Ectodermal cell (in vitro differentiated cells): Measurements from ENCODE around the gene BRF1.
A peak's percentile ranks its signal among the peaks of the same experiment; 100 is the strongest.

Experiments used
- H3K27ac ChIP-seq: 2 replicates; pipeline ENCODE4 v1.7.0; 2013; ENCODE audit warnings: mild to moderate bottlenecking, low read depth, low read length; ENCODE audit not compliant: insufficient read depth, poor library complexity, severe bottlenecking
- H3K27me3 ChIP-seq: 2 replicates; pipeline ENCODE4 v1.7.0; 2013; ENCODE audit warnings: mild to moderate bottlenecking, low read length; ENCODE audit not compliant: insufficient read depth, control insufficient read depth, poor library complexity, severe bottlenecking
- H3K36me3 ChIP-seq: one replicate; pipeline ENCODE4 v1.7.0; 2013; ENCODE audit warnings: low read length; ENCODE audit not compliant: control insufficient read depth, insufficient read depth
- H3K4me1 ChIP-seq: one replicate; pipeline ENCODE4 v1.7.0; 2013; ENCODE audit warnings: low read length; ENCODE audit not compliant: control insufficient read depth, insufficient read depth
- H3K4me3 ChIP-seq: 2 replicates; pipeline ENCODE4 v1.7.0; 2013; ENCODE audit warnings: low read depth, low read length, control low read depth; ENCODE audit not compliant: insufficient read depth
- H3K9me3 ChIP-seq: 2 replicates; pipeline ENCODE4 v1.7.0; 2013; ENCODE audit warnings: mild to moderate bottlenecking, low read length, moderate library complexity; ENCODE audit not compliant: control insufficient read depth
- WGBS, 2 experiments: methylation state at CpG; one replicate each; pipeline ENCODE4 v1.1.7; 2013; ENCODE audit warnings: missing lambda C conversion rate in 2 of 2; 5-methylcytosine and 5-hydroxymethylcytosine counted together

BRF1 gene

DNA sequence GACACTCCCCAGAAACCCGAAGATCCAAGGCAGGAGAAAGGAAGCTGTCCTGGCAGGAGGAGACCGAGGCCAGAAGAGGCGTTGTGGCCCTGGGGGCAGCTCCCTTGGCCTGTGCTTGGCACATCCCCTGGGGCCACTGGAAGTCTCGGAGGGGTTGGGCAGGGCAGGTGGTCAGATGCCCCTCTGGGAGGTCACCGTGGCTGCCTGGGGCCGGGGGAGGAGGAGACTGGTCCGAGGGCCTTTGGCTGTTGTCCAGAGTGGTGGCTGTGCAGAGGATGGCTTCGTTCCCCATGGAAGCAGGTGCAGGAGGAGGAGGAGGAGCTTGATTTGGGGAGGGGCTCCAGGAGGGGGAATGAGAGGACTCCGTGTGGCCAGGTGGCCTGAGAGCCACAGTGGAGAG is 116.3 kb downstream of the BRF1 start:
- WGBS, 2 experiments: 74 to 78% methylated on average over 9 of the region's 9 CpGs
- no peaks in the 10 kb centered on the region for H3K4me1 ChIP-seq
- H3K4me3 ChIP-seq: no peak overlapping the region
- no peak overlapping the region for H3K27ac ChIP-seq
- H3K27me3 ChIP-seq: peaks cover 30% of the 10 kb centered on the region
- H3K9me3 ChIP-seq: no peaks in the 10 kb centered on the region
- no peaks in the 10 kb centered on the region for H3K36me3 ChIP-seq

DNA sequence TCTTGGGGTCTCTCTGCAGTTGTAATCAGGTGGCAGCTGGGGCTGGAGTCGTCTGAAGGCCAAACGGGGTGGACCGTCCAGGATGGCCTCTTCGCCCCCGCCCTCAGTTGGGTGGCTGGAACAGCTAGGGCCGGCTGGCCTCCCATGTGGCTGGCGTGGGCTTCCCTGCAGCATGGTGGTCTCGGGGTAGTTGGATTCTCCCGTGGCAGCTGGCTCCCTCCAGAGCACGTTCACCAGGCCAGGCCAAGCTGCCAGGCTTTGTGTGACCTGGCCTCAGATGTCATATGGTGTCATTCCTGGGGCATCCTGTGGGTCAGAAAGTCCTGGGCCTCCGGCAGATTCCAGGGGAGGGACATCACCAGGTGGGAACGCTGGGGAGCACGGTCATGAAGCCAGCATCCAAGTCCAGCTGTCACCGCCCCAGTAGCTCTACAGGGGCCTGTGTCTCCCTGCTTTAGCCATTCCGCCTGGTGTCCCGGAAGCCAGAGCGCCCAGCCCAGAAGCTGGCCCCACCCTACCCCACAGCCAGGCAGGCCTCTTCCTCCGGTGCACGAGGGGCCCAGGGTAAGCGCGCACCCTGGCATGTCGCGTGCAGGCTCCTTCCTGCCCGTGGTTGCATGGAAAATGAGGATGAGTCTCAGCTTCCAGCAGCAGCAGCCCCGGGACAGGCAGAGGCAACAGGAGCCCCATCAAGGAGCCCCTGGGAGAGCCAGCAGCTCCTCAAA is 118.3 kb downstream of the BRF1 start:
- WGBS, 2 experiments: 89 to 91% methylated on average over 25 of the region's 25 CpGs
- no peaks in the 10 kb centered on the region for H3K9me3 ChIP-seq
- no peak overlapping the region for H3K27ac ChIP-seq
- H3K4me1 ChIP-seq: no peaks in the 10 kb centered on the region
- H3K36me3 ChIP-seq: no peaks in the 10 kb centered on the region
- H3K4me3 ChIP-seq: no peak overlapping the region
- peaks cover 30% of the 10 kb centered on the region for H3K27me3 ChIP-seq

DNA sequence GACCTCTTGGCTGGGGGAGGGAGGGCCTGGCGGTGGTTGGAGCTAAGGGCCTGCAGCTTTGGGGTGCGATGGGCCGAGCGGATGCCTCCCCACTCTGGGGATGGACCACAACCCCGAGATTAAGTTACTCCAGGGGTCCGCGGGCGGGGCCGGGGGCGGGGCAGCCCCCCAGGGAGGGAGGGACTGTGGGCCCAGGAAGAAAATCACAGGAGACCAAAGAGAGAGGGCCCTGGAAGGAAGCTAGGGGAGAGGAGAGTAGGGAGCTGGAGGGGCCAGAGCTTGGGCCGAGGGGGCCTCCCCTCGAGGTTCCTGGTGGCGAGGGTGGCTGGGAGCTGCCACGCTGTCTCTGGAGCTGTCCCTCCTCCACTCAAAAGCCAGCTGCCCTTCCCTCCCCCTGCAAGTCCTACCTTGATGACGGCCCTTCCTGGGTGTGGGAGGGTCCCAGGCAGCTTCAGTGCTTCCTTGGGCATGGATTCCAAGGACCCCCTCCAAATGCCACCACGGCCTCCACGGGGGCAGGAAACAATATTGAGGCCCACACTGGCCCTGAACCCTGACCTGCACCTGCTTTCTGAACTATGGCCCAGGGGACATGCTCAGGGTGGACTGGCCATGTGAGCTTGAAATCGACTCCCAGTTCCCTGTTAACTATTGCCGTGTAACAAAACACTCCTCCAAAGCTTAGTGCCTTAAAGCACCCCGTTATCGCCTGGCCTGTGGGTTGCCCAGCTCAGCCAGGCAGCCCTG is 119.1 kb downstream of the BRF1 start:
- no peaks in the 10 kb centered on the region for H3K9me3 ChIP-seq
- no peaks in the 10 kb centered on the region for H3K4me1 ChIP-seq
- peaks cover 30% of the 10 kb centered on the region for H3K27me3 ChIP-seq
- H3K27ac ChIP-seq: no peak overlapping the region
- no peaks in the 10 kb centered on the region for H3K36me3 ChIP-seq
- WGBS, 2 experiments: 57 to 61% methylated on average over 21 of the region's 21 CpGs
- no peak overlapping the region for H3K4me3 ChIP-seq

DNA sequence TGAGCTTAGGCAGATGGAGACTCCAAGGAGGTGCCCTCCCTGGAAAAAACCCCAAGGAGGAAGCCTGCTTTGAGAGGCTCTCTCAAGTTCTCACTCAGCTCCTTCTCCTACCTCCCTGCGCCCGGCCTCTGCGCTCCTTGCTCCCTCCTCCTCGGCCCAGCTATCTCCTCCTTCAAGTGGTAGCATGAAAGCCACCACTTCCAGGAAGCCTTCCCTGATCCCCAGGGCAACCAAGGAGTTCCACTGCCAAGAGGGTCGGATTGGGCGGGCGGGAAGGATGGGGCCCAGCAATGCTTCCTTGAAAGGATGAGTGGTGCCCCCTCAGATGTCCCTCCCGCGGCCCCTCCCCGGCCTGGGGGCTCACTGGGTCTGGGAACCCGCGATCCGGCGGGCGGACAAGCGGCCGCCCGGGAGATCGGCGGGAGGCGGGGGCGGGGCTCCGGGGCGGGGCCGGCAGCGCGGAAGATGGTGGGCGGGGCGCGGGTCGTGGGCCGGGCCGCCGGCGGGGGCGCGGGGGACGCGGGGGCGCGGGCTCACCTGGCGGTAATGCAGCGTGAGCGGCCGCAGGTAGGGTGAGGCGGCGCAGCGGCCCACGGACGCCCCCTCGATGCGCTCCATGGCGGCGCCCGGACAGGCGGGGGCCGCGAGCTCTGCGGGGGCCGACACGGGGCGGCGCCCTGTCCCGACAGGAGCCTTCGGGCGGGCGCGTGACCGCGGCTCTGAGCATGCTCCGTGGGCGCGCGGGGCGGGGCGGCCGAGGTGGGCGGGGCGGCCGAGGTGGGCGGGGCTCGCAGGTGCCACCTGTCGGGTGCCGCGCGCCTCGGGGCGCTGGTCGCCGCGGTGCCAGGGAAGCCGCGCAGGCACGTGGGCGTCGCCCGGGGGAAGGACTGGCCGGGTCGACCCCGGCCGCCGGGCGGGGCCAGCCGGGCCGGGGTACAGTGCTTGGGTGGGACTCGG is 119.9 kb downstream of the BRF1 start, which contains the start of gene NUDT14:
Gene NUDT14, minus strand, starts transcription at position 721 of the 957 bp plus-strand sequence. Its CDS starts 103 bp downstream, at position 618.
- Histone ChIP-seq H3K4me1 (no peaks in the 10 kb centered on the region), H3K36me3 (no peaks in the 10 kb centered on the region), H3K27ac (no peak within 1 kb of the TSS), H3K9me3 (no peaks in the 10 kb centered on the region), H3K27me3 (peaks cover 30% of the 10 kb centered on the region), H3K4me3 (peak within 1 kb of the TSS; percentile 48)
- WGBS, 2 experiments: 1% methylated on average over 106 of the region's 106 CpGs

DNA sequence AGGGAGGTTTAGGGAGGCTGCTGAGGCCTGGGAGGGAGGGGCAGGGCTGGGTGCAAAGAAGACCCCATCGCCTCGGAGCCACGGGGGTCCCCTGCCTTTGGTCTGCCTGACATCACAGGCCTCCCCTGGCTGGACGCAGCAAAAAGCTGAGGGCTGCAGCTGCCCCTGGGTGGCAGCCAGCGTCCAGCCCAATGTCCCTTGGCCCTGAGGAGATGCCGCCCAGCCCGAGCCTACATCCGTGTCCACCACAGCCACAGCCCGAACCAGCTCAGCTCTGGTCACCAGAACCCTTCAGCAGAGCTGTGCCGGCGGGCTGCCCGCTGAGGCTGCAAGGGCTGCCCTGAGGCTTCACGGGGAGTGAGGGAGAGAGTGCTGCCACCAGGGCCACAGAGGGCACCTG is 121.6 kb downstream of the BRF1 start:
- WGBS, 2 experiments: 93 to 95% methylated on average over 13 of the region's 13 CpGs
- no peaks in the 10 kb centered on the region for H3K36me3 ChIP-seq
- no peaks in the 10 kb centered on the region for H3K9me3 ChIP-seq
- H3K4me3 ChIP-seq: no peak overlapping the region
- no peak overlapping the region for H3K27ac ChIP-seq
- no peaks in the 10 kb centered on the region for H3K4me1 ChIP-seq
- peaks cover 26% of the 10 kb centered on the region for H3K27me3 ChIP-seq

DNA sequence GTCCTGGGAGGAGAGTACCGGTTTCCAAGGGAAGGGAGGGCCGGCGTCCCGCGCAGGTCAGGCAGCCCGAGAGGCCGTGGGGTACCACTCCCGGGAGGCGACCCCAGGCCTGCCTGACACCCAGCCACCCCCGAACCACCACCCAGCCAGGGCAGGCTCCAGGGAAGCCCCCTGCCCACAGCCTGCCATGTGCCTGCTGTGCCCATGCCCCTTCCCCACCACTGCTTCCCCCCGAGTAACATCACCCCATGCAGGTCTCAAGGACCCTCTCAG is 122.0 kb downstream of the BRF1 start:
- H3K4me1 ChIP-seq: no peaks in the 10 kb centered on the region
- peaks cover 26% of the 10 kb centered on the region for H3K27me3 ChIP-seq
- no peak overlapping the region for H3K27ac ChIP-seq
- H3K4me3 ChIP-seq: no peak overlapping the region
- no peaks in the 10 kb centered on the region for H3K9me3 ChIP-seq
- no peaks in the 10 kb centered on the region for H3K36me3 ChIP-seq
- WGBS, 2 experiments: 89 to 93% methylated on average over 11 of the region's 11 CpGs

DNA sequence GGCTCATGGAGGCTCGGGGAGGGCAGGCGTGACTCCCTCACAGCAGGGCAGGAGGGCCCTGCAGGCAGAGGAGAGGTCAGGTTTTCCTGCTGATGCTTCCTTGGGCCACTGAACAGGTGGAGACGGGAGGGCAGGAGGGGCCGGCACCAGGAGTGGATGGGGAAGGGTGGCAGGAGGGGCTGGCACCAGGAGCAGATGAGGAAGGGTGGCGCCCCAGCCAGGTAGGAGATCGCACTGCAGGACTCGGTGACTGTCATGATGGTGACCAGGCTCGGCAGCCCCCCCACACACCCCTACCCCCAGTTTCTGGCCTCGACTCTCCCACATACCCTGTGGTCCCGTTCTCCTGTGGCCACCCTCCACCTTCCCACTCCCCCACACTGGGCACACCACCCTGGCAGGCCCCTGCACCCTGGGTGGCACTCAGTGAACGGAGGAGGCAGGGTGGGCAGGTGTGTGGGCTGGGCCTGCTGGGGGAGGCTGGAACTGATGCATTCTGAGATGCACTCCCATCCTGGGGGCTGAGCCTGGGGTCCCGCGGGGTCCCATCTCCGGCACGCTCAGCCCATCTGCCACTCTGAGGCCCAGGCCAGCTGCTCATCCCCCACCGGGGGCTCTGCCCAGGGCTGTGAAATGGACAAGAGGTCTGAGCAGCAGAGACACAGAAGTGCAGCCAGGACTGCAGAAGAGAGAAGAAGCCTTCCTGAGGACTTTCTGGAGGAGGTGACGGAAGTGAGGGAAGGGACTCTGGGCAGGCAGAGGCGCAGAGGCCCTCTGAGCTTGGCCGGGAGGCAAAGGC is 122.5 kb downstream of the BRF1 start:
- WGBS, 2 experiments: 88 to 90% methylated on average over 19 of the region's 19 CpGs

DNA sequence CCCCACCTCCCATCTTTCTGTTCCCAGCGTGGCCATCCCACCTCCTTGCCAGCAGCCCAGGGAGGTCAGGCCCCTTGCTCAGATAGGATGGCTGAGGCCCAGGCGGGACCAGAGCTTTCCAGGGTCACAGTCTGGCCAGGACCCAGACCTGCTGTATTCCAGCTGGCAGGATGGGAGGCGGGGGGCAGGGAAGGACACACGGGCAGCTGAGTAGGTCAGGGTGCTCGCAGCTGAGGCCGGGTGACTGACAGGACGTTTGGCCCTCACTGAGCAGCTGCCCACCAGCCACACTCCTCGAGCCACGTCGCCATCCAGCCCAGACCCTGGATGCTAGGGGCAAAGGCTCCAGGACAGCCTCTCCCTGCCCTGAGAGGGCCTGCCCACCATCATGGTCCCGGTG is 123.7 kb downstream of the BRF1 start:
- H3K27me3 ChIP-seq: peaks cover 10% of the 10 kb centered on the region
- H3K4me1 ChIP-seq: no peaks in the 10 kb centered on the region
- no peaks in the 10 kb centered on the region for H3K9me3 ChIP-seq
- H3K36me3 ChIP-seq: no peaks in the 10 kb centered on the region
- WGBS, 2 experiments: 87 to 88% methylated on average over 11 of the region's 11 CpGs
- H3K27ac ChIP-seq: no peak overlapping the region
- no peak overlapping the region for H3K4me3 ChIP-seq

More for the DNA sequence above, 122.5 kb downstream of the BRF1 start:
- Histone ChIP-seq H3K4me1 (no peaks in the 10 kb centered on the region), H3K27me3 (peaks cover 22% of the 10 kb centered on the region), H3K4me3 (no peak overlapping the region), H3K27ac (no peak overlapping the region), H3K9me3 (no peaks in the 10 kb centered on the region), H3K36me3 (no peaks in the 10 kb centered on the region)

DNA sequence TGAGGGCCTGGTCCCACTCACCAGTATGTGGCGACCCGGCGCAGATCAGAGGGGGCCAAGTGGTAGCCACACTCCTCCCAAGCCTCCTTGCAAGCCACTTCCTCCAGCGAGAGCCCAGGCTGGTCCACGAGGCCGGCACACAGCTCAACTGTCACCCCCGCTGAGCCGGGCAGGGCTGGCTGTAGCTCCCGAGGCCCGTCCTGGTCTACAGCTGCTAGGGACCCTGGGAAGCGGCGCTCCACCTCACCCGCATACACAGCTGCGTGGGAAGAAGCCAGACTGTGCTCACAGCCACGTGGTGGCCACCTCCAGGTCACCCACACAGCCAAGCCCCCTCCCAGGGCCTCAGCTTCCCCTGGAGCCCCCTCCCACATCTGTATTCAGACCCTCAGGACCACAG is 124.3 kb downstream of the BRF1 start:
- H3K4me1 ChIP-seq: no peaks in the 10 kb centered on the region
- H3K27me3 ChIP-seq: peaks cover 5% of the 10 kb centered on the region
- no peak overlapping the region for H3K27ac ChIP-seq
- no peaks in the 10 kb centered on the region for H3K36me3 ChIP-seq
- WGBS, 2 experiments: 84 to 85% methylated on average over 15 of the region's 15 CpGs
- no peaks in the 10 kb centered on the region for H3K9me3 ChIP-seq
- H3K4me3 ChIP-seq: no peak overlapping the region
